GM23248 (cell line): ENCODE data around the gene TMEM40. TPM values are rescaled to one million over a fixed set of nuclear protein-coding genes. Genes with fewer than 3 reads are reported as not detected.

Experiments used
- DNase-seq: peaks from one replicate; pipeline ENCODE4 v3.0.0-alpha.2; 2015
- H2AFZ ChIP-seq: fragments of 200-600 bp; sonication (generic); 2 replicates; pipeline ENCODE4 v1.6.1; 2016; ENCODE audit warnings: antibody characterized with exemption
- H3F3A ChIP-seq: fragments of 200-600 bp; sonication (generic); 2 replicates; pipeline ENCODE4 v1.6.1; 2016; ENCODE audit warnings: mild to moderate bottlenecking, antibody characterized with exemption, mixed run types; ENCODE audit not compliant: insufficient read depth
- H3K27ac ChIP-seq: fragments of 200-600 bp; sonication (generic); 2 replicates; pipeline ENCODE4 v1.5.1; 2016; ENCODE audit warnings: mild to moderate bottlenecking
- H3K27me3 ChIP-seq: fragments of 200-600 bp; sonication (generic); replicated peaks from 2 replicates; pipeline ENCODE4 v1.6.1; 2016; ENCODE audit warnings: mild to moderate bottlenecking; ENCODE audit not compliant: insufficient read depth
- H3K36me3 ChIP-seq: fragments of 200-600 bp; sonication (generic); 2 replicates; pipeline ENCODE4 v1.6.1; 2016; ENCODE audit warnings: low read depth, mild to moderate bottlenecking
- H3K4me1 ChIP-seq: fragments of 200-600 bp; sonication (generic); 2 replicates; pipeline ENCODE4 v1.6.1; 2016; ENCODE audit warnings: mild to moderate bottlenecking; ENCODE audit not compliant: insufficient read depth
- H3K4me2 ChIP-seq: fragments of 200-600 bp; sonication (generic); one replicate; pipeline ENCODE4 v1.6.1; 2016; ENCODE audit warnings: mild to moderate bottlenecking; ENCODE audit not compliant: unreplicated experiment
- H3K4me3 ChIP-seq: fragments of 200-600 bp; sonication (generic); 2 replicates; pipeline ENCODE4 v1.5.1; 2016; ENCODE audit warnings: mild to moderate bottlenecking
- H3K79me2 ChIP-seq: fragments of 200-600 bp; sonication (generic); 2 replicates; pipeline ENCODE4 v1.6.1; 2016; ENCODE audit warnings: mild to moderate bottlenecking; ENCODE audit not compliant: insufficient read depth
- H3K9ac ChIP-seq: fragments of 200-600 bp; sonication (generic); 2 replicates; pipeline ENCODE4 v1.6.1; 2016; ENCODE audit warnings: mild to moderate bottlenecking
- H3K9me2 ChIP-seq: fragments of 200-600 bp; sonication (generic); 2 replicates; pipeline ENCODE4 v1.6.1; 2016; ENCODE audit warnings: mixed run types, mild to moderate bottlenecking, moderate library complexity; ENCODE audit not compliant: insufficient read depth
- H3K9me3 ChIP-seq: fragments of 200-600 bp; sonication (generic); one replicate; pipeline ENCODE4 v1.6.1; 2017; ENCODE audit warnings: low read depth
- H4K20me1 ChIP-seq: fragments of 200-600 bp; sonication (generic); 2 replicates; pipeline ENCODE4 v1.6.0; 2016; ENCODE audit not compliant: insufficient read depth
- EZH2 ChIP-seq: fragments of 200-600 bp; sonication (generic); IDR thresholded peaks from 2 replicates; pipeline ENCODE4 v1.6.1; 2018; ENCODE audit warnings: antibody characterized with exemption, mild to moderate bottlenecking; ENCODE audit not compliant: insufficient read depth, poor library complexity, severe bottlenecking
- EZH2phosphoT487 ChIP-seq: fragments of 200-600 bp; sonication (generic); IDR thresholded peaks from 2 replicates; pipeline ENCODE4 v1.6.1; 2018; ENCODE audit warnings: antibody characterized with exemption, moderate library complexity, mild to moderate bottlenecking, low read depth; ENCODE audit not compliant: insufficient read depth
- WGBS, 2 experiments: methylation state at CpG; one replicate each; pipeline ENCODE4 v1.1.6; 2015 to 2017; ENCODE audit warnings: low lambda C conversion rate in 2 of 2, low coverage in 1 of 2; ENCODE audit errors: missing lambda C conversion rate in 2 of 2; 5-methylcytosine and 5-hydroxymethylcytosine counted together
- in situ Hi-C: fragments of 300-500 bp; cut with MboI; formaldehyde crosslinking; loops from 2 replicates; pipeline ENCODE4 v1.15.0; 2020
- polyA plus RNA-seq: library from polyadenylated mRNA; unstranded; fragments of >200 nt; fragmentation: Nextera tagmentation; extraction: Ambion mirVana; gene quantifications from 2 replicates; pipeline ENCODE4 v1.2.1, GENCODE V29; 2016
- total RNA-seq: library from RNA; depleted of rRNA; stranded (reverse); fragments of >200 nt; shearing (Covaris generic); gene quantifications from 2 replicates; pipeline ENCODE4 v1.2.3, GENCODE V29; 2014

Gene TMEM40
- total and polyA plus RNA-seq, 2 experiments from 2014 or later = not detected

DNA sequence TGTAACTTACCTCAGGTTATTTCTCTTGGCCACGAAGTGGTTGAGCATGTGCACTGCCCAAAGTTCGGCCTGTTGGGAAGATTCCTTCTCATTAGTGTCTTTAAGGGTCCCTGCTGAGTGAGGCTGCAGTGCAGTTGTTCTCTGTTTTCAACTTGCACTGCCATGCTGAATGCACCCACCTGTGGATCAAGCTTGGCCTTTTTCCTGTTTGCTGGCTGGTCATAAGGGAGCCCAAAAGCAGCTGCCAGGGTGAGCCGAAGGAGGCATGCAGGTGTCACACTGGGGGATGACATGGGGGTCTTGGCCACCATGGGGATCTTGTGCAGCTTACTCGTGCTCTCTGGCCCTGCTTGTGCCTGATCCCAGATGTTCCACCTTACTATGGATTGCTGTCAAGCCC is 49.0 kb downstream of the TMEM40 start:
- in situ Hi-C loops = no loop called here
- Histone ChIP-seq H3K9me3 (no peaks in the 10 kb centered on the region), H3K4me1 (peaks cover 26% of the 10 kb centered on the region), H3K79me2 (no peaks in the 10 kb centered on the region), H3F3A (peaks cover 18% of the 10 kb centered on the region), H3K4me3 (no peak overlapping the region), H3K9ac (no peak overlapping the region), H3K27me3 (no peaks in the 10 kb centered on the region), H3K36me3 (no peaks in the 10 kb centered on the region), H3K27ac (no peak overlapping the region), H3K9me2 (no peaks in the 10 kb centered on the region), H2AFZ (no peak overlapping the region), H4K20me1 (no peaks in the 10 kb centered on the region), H3K4me2 (no peak overlapping the region)
- no peak for DNase-seq
- no peak for TF ChIP-seq EZH2
- no peak for TF ChIP-seq EZH2phosphoT487
- 64 to 83% methylated on average over 4 of the region's 4 CpGs for WGBS, 2 experiments

DNA sequence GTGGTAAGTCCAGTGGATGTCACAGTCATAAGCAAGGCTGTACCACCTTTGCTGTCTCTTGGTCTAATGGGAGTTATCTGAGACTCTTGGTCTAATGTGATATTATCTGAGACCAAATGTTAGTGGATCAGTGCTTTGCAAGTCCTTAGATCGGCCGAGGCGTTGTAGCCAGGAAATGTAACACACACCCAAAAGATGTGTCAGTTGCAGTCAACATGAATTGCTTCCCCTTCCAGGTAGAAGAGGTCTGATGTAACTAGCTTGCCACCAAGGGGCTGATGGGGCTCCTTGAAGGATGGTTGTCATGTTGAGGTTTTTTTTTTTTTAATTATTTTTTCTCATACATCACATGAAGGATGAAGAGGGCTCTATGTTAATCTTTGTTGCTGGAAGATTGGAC is 49.7 kb downstream of the TMEM40 start:
- Histone ChIP-seq H3F3A (peaks cover 18% of the 10 kb centered on the region), H3K9me2 (no peaks in the 10 kb centered on the region), H3K4me2 (peak overlapping the region; percentile 23), H3K36me3 (no peaks in the 10 kb centered on the region), H3K9me3 (no peaks in the 10 kb centered on the region), H2AFZ (no peak overlapping the region), H3K4me1 (peaks cover 26% of the 10 kb centered on the region), H3K9ac (no peak overlapping the region), H3K27ac (no peak overlapping the region), H4K20me1 (no peaks in the 10 kb centered on the region), H3K79me2 (no peaks in the 10 kb centered on the region), H3K27me3 (no peaks in the 10 kb centered on the region), H3K4me3 (no peak overlapping the region)
- in situ Hi-C loops = no loop called here
- no peak for DNase-seq
- 82 to 83% methylated on average over 3 of the region's 3 CpGs for WGBS, 2 experiments
- TF ChIP-seq EZH2 (no peak), EZH2phosphoT487 (no peak)

DNA sequence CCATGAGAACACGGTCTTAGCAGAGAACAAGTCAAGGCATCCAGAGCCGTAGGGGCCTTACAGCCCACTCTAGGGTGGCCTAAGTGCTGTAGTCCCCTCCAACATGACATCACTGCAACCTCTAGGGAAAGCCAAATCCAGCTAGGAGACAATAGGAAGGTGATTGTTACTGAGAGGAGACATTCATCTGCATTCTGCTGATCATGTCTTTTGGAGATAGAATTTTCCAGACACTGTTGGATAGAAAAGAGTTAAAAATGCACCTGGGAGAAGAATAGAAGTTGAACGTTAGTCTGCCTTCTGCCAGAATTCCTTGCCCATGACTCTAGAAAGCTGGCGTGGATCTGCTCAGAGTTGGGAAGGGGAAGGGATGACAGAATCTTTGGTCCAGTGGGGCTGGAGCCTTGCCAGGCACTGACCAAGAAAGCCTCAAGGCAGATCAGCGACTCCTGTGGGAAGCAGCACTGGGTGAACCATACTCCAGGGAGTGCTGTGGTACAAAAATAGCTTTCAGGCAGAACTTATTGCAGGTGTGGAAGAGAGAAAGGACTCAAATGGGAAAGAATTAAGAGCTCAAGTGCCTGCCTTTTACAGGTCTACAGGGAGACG is 50.4 kb downstream of the TMEM40 start:
- peak; percentile 96 for DNase-seq

DNA sequence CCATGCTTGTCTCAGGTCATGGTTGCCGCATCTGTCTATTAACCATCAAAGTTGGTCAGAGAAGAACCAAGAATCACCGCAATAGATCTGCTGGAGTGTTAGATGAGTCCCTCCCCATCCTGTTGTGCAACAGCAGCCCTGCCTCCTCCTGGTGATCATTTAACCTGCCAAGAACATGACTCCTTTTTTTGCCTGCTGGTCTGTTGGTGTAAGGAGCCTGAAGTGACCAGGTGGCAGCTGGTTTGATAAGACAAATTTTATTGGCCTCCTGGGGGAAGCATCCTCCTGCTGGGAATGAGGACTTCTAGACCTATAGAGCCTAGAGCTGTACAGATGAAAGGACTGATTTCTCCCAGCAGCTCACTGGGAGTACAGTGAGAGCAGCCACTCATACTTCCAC is 51.6 kb downstream of the TMEM40 start:
- no peaks in the 10 kb centered on the region for H3K79me2 ChIP-seq
- H3K4me2 ChIP-seq = no peak overlapping the region
- H3K4me3 ChIP-seq = no peak overlapping the region
- H3K9me3 ChIP-seq = no peaks in the 10 kb centered on the region
- no peak overlapping the region for H3K27ac ChIP-seq
- no peaks in the 10 kb centered on the region for H3K27me3 ChIP-seq
- DNase-seq = peak; percentile 52
- no peaks in the 10 kb centered on the region for H4K20me1 ChIP-seq
- no peaks in the 10 kb centered on the region for H3K36me3 ChIP-seq
- H3K9me2 ChIP-seq = no peaks in the 10 kb centered on the region
- H3K4me1 ChIP-seq = peaks cover 33% of the 10 kb centered on the region
- WGBS, 2 experiments = 75% methylated on average over 2 of the region's 2 CpGs
- in situ Hi-C loops = no loop called here
- peaks cover 18% of the 10 kb centered on the region for H3F3A ChIP-seq
- H3K9ac ChIP-seq = no peak overlapping the region
- H2AFZ ChIP-seq = no peak overlapping the region
- no peak for TF ChIP-seq EZH2phosphoT487
- no peak for TF ChIP-seq EZH2

More for the DNA sequence above, 50.4 kb downstream of the TMEM40 start:
- no peak for TF ChIP-seq EZH2
- TF ChIP-seq EZH2phosphoT487 = no peak
- in situ Hi-C loops = no loop called here
- H3K27me3 ChIP-seq = no peaks in the 10 kb centered on the region
- no peaks in the 10 kb centered on the region for H4K20me1 ChIP-seq
- H3K79me2 ChIP-seq = no peaks in the 10 kb centered on the region
- H3K9me2 ChIP-seq = no peaks in the 10 kb centered on the region
- peaks cover 30% of the 10 kb centered on the region for H3K4me1 ChIP-seq
- H3K9me3 ChIP-seq = no peaks in the 10 kb centered on the region
- H3K4me3 ChIP-seq = no peak overlapping the region
- no peaks in the 10 kb centered on the region for H3K36me3 ChIP-seq
- H2AFZ ChIP-seq = no peak overlapping the region
- 42 to 46% methylated on average over 6 of the region's 6 CpGs for WGBS, 2 experiments
- no peak overlapping the region for H3K27ac ChIP-seq
- H3K9ac ChIP-seq = no peak overlapping the region
- H3K4me2 ChIP-seq = peak overlapping the region; percentile 23
- peaks cover 18% of the 10 kb centered on the region for H3F3A ChIP-seq
